HFF-Myc (cell line): Measurements from ENCODE around the gene PCOLCE2.
A peak's percentile ranks its signal among the peaks of the same experiment; 100 is the strongest.

Source experiments
- DNase-seq: peaks from one replicate; pipeline ENCODE4 v3.0.0-alpha.2; 2011; ENCODE audit warnings: low read depth; ENCODE audit errors: extremely low read depth
- H3K4me3 ChIP-seq: replicated peaks from 2 replicates; pipeline ENCODE4 v1.5.1; 2011; ENCODE audit warnings: low read depth, mild to moderate bottlenecking, control low read depth, low read length
- CTCF ChIP-seq: IDR thresholded peaks from 2 replicates; pipeline ENCODE4 v1.5.1; 2012; ENCODE audit warnings: mild to moderate bottlenecking, low read depth, low read length, control low read depth; ENCODE audit errors: missing control alignments

The PCOLCE2 gene

GRCh38 chr3:142853270-142854168 lies 35.4 kb downstream of the PCOLCE2 start:
- no peak for TF ChIP-seq CTCF
- H3K4me3 ChIP-seq, result no peak overlapping the region
- no peak for DNase-seq

- H3K4me3 ChIP-seq, result no peak overlapping the region
- DNase-seq, result no peak
- no peak for TF ChIP-seq CTCF
Observed at GRCh38 chr3:142852009-142852408, 36.9 kb downstream of the PCOLCE2 start.

GRCh38 chr3:142850395-142851023 lies 38.4 kb downstream of the PCOLCE2 start:
- no peak overlapping the region for H3K4me3 ChIP-seq
- DNase-seq, result peak; percentile 51
- TF ChIP-seq CTCF, result no peak

- no peak for TF ChIP-seq CTCF
- H3K4me3 ChIP-seq, result no peak overlapping the region
- no peak for DNase-seq
Observed at GRCh38 chr3:142849148-142849547, 39.7 kb downstream of the PCOLCE2 start.

GRCh38 chr3:142846779-142847577 lies 41.9 kb downstream of the PCOLCE2 start:
- DNase-seq, result no peak
- H3K4me3 ChIP-seq, result no peak overlapping the region
- TF ChIP-seq CTCF, result no peak

DNA sequence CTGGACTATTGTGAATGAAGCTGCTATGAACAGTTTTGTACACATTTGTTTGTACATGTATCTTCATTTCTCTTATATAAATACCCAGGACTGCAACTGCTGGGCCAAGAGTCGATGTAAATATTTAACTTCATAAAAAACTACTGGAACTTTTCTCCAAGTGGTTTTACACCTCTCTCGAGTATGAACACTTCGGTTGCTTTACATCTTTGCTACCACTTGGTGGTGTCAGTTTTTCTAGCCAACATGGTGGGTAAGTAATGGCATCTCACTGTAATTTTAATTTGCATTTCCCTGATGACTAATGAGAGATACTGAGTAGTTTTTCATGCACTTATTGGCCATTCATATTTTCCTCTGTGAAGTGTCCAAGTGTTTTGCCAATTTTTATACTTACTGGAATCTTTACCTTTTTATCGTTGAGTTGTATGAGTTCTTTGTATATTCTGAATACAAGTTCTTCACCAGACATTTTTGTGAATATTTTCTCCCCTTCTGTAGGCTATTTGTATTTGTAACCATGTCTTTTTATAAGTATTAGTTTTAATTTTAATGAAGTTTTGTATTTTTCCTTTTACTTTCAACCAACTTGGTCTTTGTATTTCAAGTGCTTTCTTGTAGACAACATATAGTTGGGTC lies 44.4 kb downstream of the PCOLCE2 start:
- no peak for DNase-seq
- peak; percentile 46 for TF ChIP-seq CTCF
- H3K4me3 ChIP-seq, result no peak overlapping the region
